ENCODE results near the gene GBF1. TPM values are rescaled to one million over a fixed set of nuclear protein-coding genes. Genes with fewer than 3 reads are reported as not detected.

Gene GBF1, protein sequence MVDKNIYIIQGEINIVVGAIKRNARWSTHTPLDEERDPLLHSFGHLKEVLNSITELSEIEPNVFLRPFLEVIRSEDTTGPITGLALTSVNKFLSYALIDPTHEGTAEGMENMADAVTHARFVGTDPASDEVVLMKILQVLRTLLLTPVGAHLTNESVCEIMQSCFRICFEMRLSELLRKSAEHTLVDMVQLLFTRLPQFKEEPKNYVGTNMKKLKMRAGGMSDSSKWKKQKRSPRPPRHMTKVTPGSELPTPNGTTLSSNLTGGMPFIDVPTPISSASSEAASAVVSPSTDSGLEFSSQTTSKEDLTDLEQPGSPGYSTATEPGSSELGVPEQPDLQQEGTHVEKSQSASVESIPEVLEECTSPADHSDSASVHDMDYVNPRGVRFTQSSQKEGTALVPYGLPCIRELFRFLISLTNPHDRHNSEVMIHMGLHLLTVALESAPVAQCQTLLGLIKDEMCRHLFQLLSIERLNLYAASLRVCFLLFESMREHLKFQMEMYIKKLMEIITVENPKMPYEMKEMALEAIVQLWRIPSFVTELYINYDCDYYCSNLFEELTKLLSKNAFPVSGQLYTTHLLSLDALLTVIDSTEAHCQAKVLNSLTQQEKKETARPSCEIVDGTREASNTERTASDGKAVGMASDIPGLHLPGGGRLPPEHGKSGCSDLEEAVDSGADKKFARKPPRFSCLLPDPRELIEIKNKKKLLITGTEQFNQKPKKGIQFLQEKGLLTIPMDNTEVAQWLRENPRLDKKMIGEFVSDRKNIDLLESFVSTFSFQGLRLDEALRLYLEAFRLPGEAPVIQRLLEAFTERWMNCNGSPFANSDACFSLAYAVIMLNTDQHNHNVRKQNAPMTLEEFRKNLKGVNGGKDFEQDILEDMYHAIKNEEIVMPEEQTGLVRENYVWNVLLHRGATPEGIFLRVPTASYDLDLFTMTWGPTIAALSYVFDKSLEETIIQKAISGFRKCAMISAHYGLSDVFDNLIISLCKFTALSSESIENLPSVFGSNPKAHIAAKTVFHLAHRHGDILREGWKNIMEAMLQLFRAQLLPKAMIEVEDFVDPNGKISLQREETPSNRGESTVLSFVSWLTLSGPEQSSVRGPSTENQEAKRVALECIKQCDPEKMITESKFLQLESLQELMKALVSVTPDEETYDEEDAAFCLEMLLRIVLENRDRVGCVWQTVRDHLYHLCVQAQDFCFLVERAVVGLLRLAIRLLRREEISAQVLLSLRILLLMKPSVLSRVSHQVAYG (N-terminal part only)
- 43.0 and 46.9 TPM in 2 replicates for total RNA-seq

GRCh38 chr10:102245082-102245931 lies at the start of gene GBF1:
TSS of gene GBF1 (plus strand) at chr10:102245532. CDS start at chr10:102258939, 13,407 bp downstream.

GRCh38 chr10:102225646-102226541 lies 19.4 kb upstream of the GBF1 start, which contains the start of gene ELOVL3:
TSS of gene ELOVL3 (plus strand) at chr10:102226299. CDS start at chr10:102226549, 250 bp downstream.

GRCh38 chr10:102241444-102242117 lies 3.8 kb upstream of the GBF1 start, which contains the start of gene PITX3:
TSS of gene PITX3 (minus strand) at chr10:102241512. CDS start at chr10:102232080, 9,432 bp downstream.

GRCh38 chr10:102395400-102396316 lies 150.3 kb downstream of the GBF1 start, which contains the start of gene NFKB2:
TSS of gene NFKB2 (plus strand) at chr10:102395705. CDS start at chr10:102395960, 255 bp downstream.

GRCh38 chr10:102418622-102419268 lies 173.4 kb downstream of the GBF1 start, which contains the start of gene PSD:
TSS of gene PSD (minus strand) at chr10:102418785. CDS start at chr10:102417038, 1,747 bp downstream.

GRCh38 chr10:102420714-102421506 lies 175.6 kb downstream of the GBF1 start, which contains the start of gene FBXL15:
TSS of gene FBXL15 (plus strand) at chr10:102420836. CDS start at chr10:102421130, 294 bp downstream.

Other genes starting within 250 kb of the GBF1 start
- gene ARMH3, start 189.4 kb upstream of the GBF1 start, total RNA-seq, result 6.3 and 8.9 TPM in 2 replicates
- gene HPS6, start 180.2 kb upstream of the GBF1 start, total RNA-seq, result 28.2 and 32.8 TPM in 2 replicates
- 23.3 and 29.1 TPM in 2 replicates for gene LDB1, start 125.2 kb upstream of the GBF1 start, total RNA-seq
- 11.9 and 12.3 TPM in 2 replicates for gene PPRC1, start 112.5 kb upstream of the GBF1 start, total RNA-seq
- gene NOLC1, start 93.1 kb upstream of the GBF1 start, total RNA-seq, result 38.4 and 60.9 TPM in 2 replicates
- 0.24 and 3.4 TPM in 2 replicates for gene ELOVL3, start 19.2 kb upstream of the GBF1 start, total RNA-seq
- 0.15 and 0.69 TPM in 2 replicates for gene PITX3, start 4.0 kb upstream of the GBF1 start, total RNA-seq
- gene NFKB2, start 150.2 kb downstream of the GBF1 start, total RNA-seq, result 18.5 and 23.3 TPM in 2 replicates
- gene PSD, start 173.3 kb downstream of the GBF1 start, total RNA-seq, result 19.5 and 19.7 TPM in 2 replicates
- gene FBXL15, start 175.3 kb downstream of the GBF1 start, total RNA-seq, result 14.0 and 16.9 TPM in 2 replicates
- gene CUEDC2, start 187.0 kb downstream of the GBF1 start, total RNA-seq, result 73.0 and 77.3 TPM in 2 replicates
- not detected in 2 replicates for gene C10orf95, start 206.0 kb downstream of the GBF1 start, total RNA-seq